IMR-90 (cell line): ENCODE results near the gene RPS6KA4. TPM values are rescaled to one million over a fixed set of nuclear protein-coding genes. Genes with fewer than 3 reads are reported as not detected.

Source experiments
- ATAC-seq: fragments of 200-7000 bp; cut with Tn5 transposase; 2 replicates; pipeline ENCODE4 v1.9.1; 2020; ENCODE audit warnings: low read depth, mild to moderate bottlenecking, moderate library complexity
- BruUV-seq: library from RNA; stranded (reverse); fragments of 400-500 nt; replicated peaks from 2 replicates; lab custom pipeline; 2021; lab: Mats Ljungman, UMichigan
- CTCF ChIA-PET: fragments of 300-600 bp; formaldehyde crosslinking; extraction: SDS; loops from one replicate; lab custom pipeline; 2021; ENCODE audit warnings: antibody characterized with exemption; lab: Yijun Ruan, JAX
- POLR2A ChIA-PET: fragments of 300-600 bp; sonication (Branson Sonifier 250); formaldehyde crosslinking; loops from one replicate; lab custom pipeline; 2022; ENCODE audit warnings: antibody characterized with exemption; ENCODE audit not compliant: unreplicated experiment; lab: Charles Lee
- DNase-seq: peaks from one replicate; pipeline ENCODE4 v3.0.0; 2013
- H2AFZ ChIP-seq: replicated peaks from 2 replicates; pipeline ENCODE3; 2013; ENCODE audit warnings: low read length, mild to moderate bottlenecking; ENCODE audit not compliant: poor library complexity
- H2AK5ac ChIP-seq: 2 replicates; pipeline ENCODE4 v1.6.1; 2013; ENCODE audit warnings: low read depth, low read length, inconsistent platforms
- H2AK9ac ChIP-seq: replicated peaks from 2 replicates; pipeline ENCODE3; 2013; ENCODE audit warnings: mild to moderate bottlenecking, low read depth, low read length, moderate library complexity; ENCODE audit not compliant: poor library complexity
- H2BK120ac ChIP-seq: 2 replicates; pipeline ENCODE4 v1.6.1; 2013; ENCODE audit warnings: low read depth, low read length, inconsistent platforms
- H2BK15ac ChIP-seq: 3 replicates; pipeline ENCODE4 v1.6.1; 2013; ENCODE audit warnings: low read depth, low read length, inconsistent platforms
- H2BK20ac ChIP-seq: 2 replicates; pipeline ENCODE4 v1.6.1; 2013; ENCODE audit warnings: low read depth, mild to moderate bottlenecking, inconsistent platforms, low read length, moderate library complexity
- H2BK5ac ChIP-seq: 2 replicates; pipeline ENCODE4 v1.6.1; 2013; ENCODE audit warnings: mild to moderate bottlenecking, low read depth, low read length, inconsistent platforms; ENCODE audit not compliant: poor library complexity, severe bottlenecking
- H3K14ac ChIP-seq: replicated peaks from 2 replicates; pipeline ENCODE4 v1.6.1; 2013; ENCODE audit warnings: low read depth, low read length, inconsistent platforms
- H3K18ac ChIP-seq: 2 replicates; pipeline ENCODE4 v1.6.1; 2013; ENCODE audit warnings: low read depth, low read length, control low read depth
- H3K23ac ChIP-seq: 2 replicates; pipeline ENCODE4 v1.6.1; 2013; ENCODE audit warnings: low read depth, low read length, inconsistent platforms
- H3K27ac ChIP-seq: 2 replicates; pipeline ENCODE4 v1.5.1; 2013; ENCODE audit warnings: mild to moderate bottlenecking, control low read depth, low read length; ENCODE audit not compliant: insufficient read depth
- H3K27me3 ChIP-seq: 2 replicates; pipeline ENCODE4 v1.6.1; 2013; ENCODE audit warnings: low read length; ENCODE audit not compliant: control insufficient read depth, insufficient read depth
- H3K36me3 ChIP-seq: 2 replicates; pipeline ENCODE4 v1.6.1; 2013; ENCODE audit warnings: low read length, mixed read lengths; ENCODE audit not compliant: control insufficient read depth, insufficient read depth
- H3K4ac ChIP-seq: 2 replicates; pipeline ENCODE4 v1.6.1; 2013; ENCODE audit warnings: low read depth, low read length, inconsistent platforms
- H3K4me1 ChIP-seq: 2 replicates; pipeline ENCODE4 v1.6.1; 2013; ENCODE audit warnings: low read length, mixed read lengths; ENCODE audit not compliant: control insufficient read depth, insufficient read depth
- H3K4me2 ChIP-seq: 2 replicates; pipeline ENCODE4 v1.6.1; 2013; ENCODE audit warnings: low read depth, mild to moderate bottlenecking, control low read depth, low read length, moderate library complexity
- H3K4me3 ChIP-seq: 2 replicates; pipeline ENCODE4 v1.5.1; 2013; ENCODE audit warnings: low read depth, mild to moderate bottlenecking, control low read depth, low read length, moderate library complexity; ENCODE audit not compliant: insufficient read depth
- H3K56ac ChIP-seq: 2 replicates; pipeline ENCODE4 v1.6.1; 2013; ENCODE audit warnings: low read length, inconsistent platforms; ENCODE audit not compliant: insufficient read depth; ENCODE audit errors: extremely low read depth
- H3K79me1 ChIP-seq, 2 experiments: 2 replicates each; pipeline ENCODE4 v1.6.1; 2013; ENCODE audit warnings: low read length in 2 of 2, inconsistent platforms in 1 of 2, low read depth in 1 of 2
- H3K9ac ChIP-seq: 2 replicates; pipeline ENCODE4 v1.6.1; 2013; ENCODE audit warnings: low read depth, low read length, control low read depth
- H3K9me1 ChIP-seq: 2 replicates; pipeline ENCODE4 v1.6.1; 2013; ENCODE audit warnings: low read length, inconsistent platforms; ENCODE audit not compliant: insufficient read depth
- H3K9me3 ChIP-seq: 2 replicates; pipeline ENCODE4 v1.6.1; 2013; ENCODE audit warnings: low read length; ENCODE audit not compliant: control insufficient read depth, insufficient read depth
- H4K20me1 ChIP-seq: 2 replicates; pipeline ENCODE4 v1.6.1; 2013; ENCODE audit warnings: low read length, inconsistent platforms; ENCODE audit not compliant: insufficient read depth
- H4K5ac ChIP-seq: 2 replicates; pipeline ENCODE4 v1.6.1; 2013; ENCODE audit warnings: mild to moderate bottlenecking, low read depth, low read length, control low read depth
- H4K8ac ChIP-seq, 2 experiments: 2 replicates each; pipeline ENCODE4 v1.6.1; 2013; ENCODE audit warnings: low read depth in 2 of 2, low read length in 2 of 2, control low read depth in 1 of 2, inconsistent platforms in 1 of 2
- H4K91ac ChIP-seq: 2 replicates; pipeline ENCODE4 v1.6.1; 2013; ENCODE audit warnings: low read depth, low read length, inconsistent platforms; ENCODE audit not compliant: insufficient read depth
- CEBPB ChIP-seq: IDR thresholded peaks from 2 replicates; pipeline ENCODE4 v1.6.1; 2012; ENCODE audit warnings: low read depth, low read length, improper control_type of control experiment
- CHD1 ChIP-seq: IDR thresholded peaks from 2 replicates; pipeline ENCODE4 v1.6.1; 2012; ENCODE audit warnings: low read depth, low read length, improper control_type of control experiment
- FOS ChIP-seq: fragments of 150-350 bp; IDR thresholded peaks from 2 replicates; pipeline ENCODE4 v1.6.1; 2016; ENCODE audit warnings: low read depth, low read length
- MAFK ChIP-seq: IDR thresholded peaks from 2 replicates; pipeline ENCODE4 v1.6.1; 2012; ENCODE audit warnings: low read depth, low read length, improper control_type of control experiment
- MAZ ChIP-seq: IDR thresholded peaks from 2 replicates; pipeline ENCODE4 v1.6.1; 2012; ENCODE audit warnings: low read depth, mild to moderate bottlenecking, low read length, improper control_type of control experiment, moderate library complexity, borderline replicate concordance
- NFE2L2 ChIP-seq: fragments of 150-350 bp; IDR thresholded peaks from 2 replicates; pipeline ENCODE4 v1.6.1; 2016; ENCODE audit warnings: low read depth, mild to moderate bottlenecking, low read length
- POLR2A ChIP-seq: IDR thresholded peaks from 2 replicates; pipeline ENCODE4 v1.6.1; 2012; ENCODE audit warnings: mild to moderate bottlenecking, low read depth, low read length
- RCOR1 ChIP-seq: IDR thresholded peaks from 2 replicates; pipeline ENCODE4 v1.6.1; 2012; ENCODE audit warnings: mild to moderate bottlenecking, low read length, improper control_type of control experiment; ENCODE audit not compliant: insufficient replicate concordance
- RFX5 ChIP-seq: IDR thresholded peaks from 2 replicates; pipeline ENCODE4 v1.8.0; 2012; ENCODE audit warnings: low read depth, mild to moderate bottlenecking, low read length, moderate library complexity
- SMC3 ChIP-seq: fragments of 150-350 bp; IDR thresholded peaks from 2 replicates; pipeline ENCODE4 v1.6.1; 2016; ENCODE audit warnings: low read depth, mild to moderate bottlenecking, antibody characterized with exemption, low read length, moderate library complexity
- WGBS, 2 experiments: methylation state at CpG; one replicate each; pipeline versions ENCODE4 v1.1.5 to v1.1.7; 2013; ENCODE audit warnings: missing lambda C conversion rate in 2 of 2; ENCODE audit not compliant: insufficient read length in 1 of 2; ENCODE audit errors: extremely low coverage in 2 of 2; 5-methylcytosine and 5-hydroxymethylcytosine counted together
- dilution Hi-C: fragments of 300-500 bp; cut with HindIII; formaldehyde crosslinking; loops from one replicate; pipeline ENCODE4 v1.14.3; 2018; ENCODE audit warnings: low sequenced_read_pairs; ENCODE audit not compliant: unreplicated experiment
- in situ Hi-C: fragments of 300-500 bp; cut with MboI; formaldehyde crosslinking; loops from 3 replicates; pipeline ENCODE4 v1.14.3; 2019; ENCODE audit warnings: low sequenced_read_pairs, inconsistent platforms, mixed read lengths
- intact Hi-C: fragments of 100-400 bp; cut with micrococcal nuclease; formaldehyde crosslinking; loops from 2 replicates; pipeline ENCODE4 v1.10.0; 2022
- polyA plus RNA-seq, 3 experiments: library from polyadenylated mRNA; depleted of rRNA; stranded (reverse); fragments of >200 nt; gene quantifications; 2 replicates each; pipeline ENCODE4 v1.2.3, GENCODE V29; 2012; ENCODE audit warnings: low replicate concordance in 1 of 3
- total RNA-seq: library from RNA; depleted of rRNA; stranded (reverse); fragments of >200 nt; gene quantifications from 2 replicates; pipeline ENCODE4 v1.2.3, GENCODE V29; 2012
- TF ChIP-seq, protein P1 (sequence below): conservative IDR thresholded peaks from 2 replicates; pipeline ENCODE4 v1.5.1; 2012; ENCODE audit warnings: mild to moderate bottlenecking, low read depth, low read length, improper control_type of control experiment

RPS6KA4 gene
- total and polyA plus RNA-seq, 2 of the 4 experiments (the other 2 are of a cell fraction) = 38.8 to 52.9 TPM

GRCh38 chr11:64364435-64364834, 5.5 kb downstream of the RPS6KA4 start:
- Histone ChIP-seq H4K5ac (no peak overlapping the region), H2BK5ac (no peak overlapping the region), H3K56ac (no peak overlapping the region), H2AK9ac (no peak overlapping the region), H4K91ac (no peak overlapping the region), H3K4me1 (peaks cover 7% of the 10 kb centered on the region), H2AFZ (no peak overlapping the region), H2BK20ac (no peak overlapping the region), H2BK15ac (no peak overlapping the region), H3K4me2 (no peak overlapping the region), H3K14ac (no peak overlapping the region), H3K9me3 (no peaks in the 10 kb centered on the region), H2AK5ac (no peak overlapping the region), H3K18ac (no peak overlapping the region), H3K23ac (no peak overlapping the region), H3K4me3 (no peak overlapping the region), H3K27ac (no peak overlapping the region), H3K79me1 (peaks cover 5 to 54% of the 10 kb centered on the region in 2 experiments), H2BK120ac (no peak overlapping the region), H3K36me3 (peaks cover 55% of the 10 kb centered on the region), H4K20me1 (no peaks in the 10 kb centered on the region), H4K8ac (no peak overlapping the region), H3K4ac (no peak overlapping the region), H3K9ac (no peak overlapping the region), H3K9me1 (peaks cover 11% of the 10 kb centered on the region), H3K27me3 (no peaks in the 10 kb centered on the region)
- ChIA-PET CTCF (no interaction called here), POLR2A (no interaction called here)
- intact Hi-C loops (no loop called here), in situ Hi-C loops (no loop called here), dilution Hi-C loops (no loop called here)
- no TSS peak for BruUV-seq
- 80% methylated on average over 2 of the region's 6 CpGs; no CpG with 5 or more reads in 1 of the 2 experiments for WGBS, 2 experiments
- ATAC-seq (no peak), DNase-seq (no peak)
- TF ChIP-seq MAFK (no peak), SMC3 (no peak), RFX5 (no peak), FOS (no peak), CHD1 (no peak), CEBPB (no peak), POLR2A (no peak), MAZ (no peak), RCOR1 (no peak), NFE2L2 (no peak)
- TF ChIP-seq, protein P1, sequence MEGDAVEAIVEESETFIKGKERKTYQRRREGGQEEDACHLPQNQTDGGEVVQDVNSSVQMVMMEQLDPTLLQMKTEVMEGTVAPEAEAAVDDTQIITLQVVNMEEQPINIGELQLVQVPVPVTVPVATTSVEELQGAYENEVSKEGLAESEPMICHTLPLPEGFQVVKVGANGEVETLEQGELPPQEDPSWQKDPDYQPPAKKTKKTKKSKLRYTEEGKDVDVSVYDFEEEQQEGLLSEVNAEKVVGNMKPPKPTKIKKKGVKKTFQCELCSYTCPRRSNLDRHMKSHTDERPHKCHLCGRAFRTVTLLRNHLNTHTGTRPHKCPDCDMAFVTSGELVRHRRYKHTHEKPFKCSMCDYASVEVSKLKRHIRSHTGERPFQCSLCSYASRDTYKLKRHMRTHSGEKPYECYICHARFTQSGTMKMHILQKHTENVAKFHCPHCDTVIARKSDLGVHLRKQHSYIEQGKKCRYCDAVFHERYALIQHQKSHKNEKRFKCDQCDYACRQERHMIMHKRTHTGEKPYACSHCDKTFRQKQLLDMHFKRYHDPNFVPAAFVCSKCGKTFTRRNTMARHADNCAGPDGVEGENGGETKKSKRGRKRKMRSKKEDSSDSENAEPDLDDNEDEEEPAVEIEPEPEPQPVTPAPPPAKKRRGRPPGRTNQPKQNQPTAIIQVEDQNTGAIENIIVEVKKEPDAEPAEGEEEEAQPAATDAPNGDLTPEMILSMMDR = no peak
